Stimulated activated CD4-positive, alpha-beta T cell treated with anti-CD3 and anti-CD28 coated beads, TNF-alpha, amount 100 ng/mL, for 24 hours (primary cell): ENCODE data around the gene PPP1R15A.
"Not testable (repeated sequence)": the region's sequence is repeated elsewhere in the genome, so short reads cannot be mapped to it uniquely, and the experiment has no call there.

Experiments used
- DNase-seq, 3 experiments: peaks; one replicate each; pipeline ENCODE4 v3.0.0-alpha.2; 2020; ENCODE audit warnings: low read depth in 3 of 3

PPP1R15A gene

GRCh38 chr19:48872182-48872883 lies at the start of gene PPP1R15A:
TSS of gene PPP1R15A (plus strand) at chr19:48872421. CDS start at chr19:48873234, 813 bp downstream.
- peak; percentile 99 for DNase-seq

DNA sequence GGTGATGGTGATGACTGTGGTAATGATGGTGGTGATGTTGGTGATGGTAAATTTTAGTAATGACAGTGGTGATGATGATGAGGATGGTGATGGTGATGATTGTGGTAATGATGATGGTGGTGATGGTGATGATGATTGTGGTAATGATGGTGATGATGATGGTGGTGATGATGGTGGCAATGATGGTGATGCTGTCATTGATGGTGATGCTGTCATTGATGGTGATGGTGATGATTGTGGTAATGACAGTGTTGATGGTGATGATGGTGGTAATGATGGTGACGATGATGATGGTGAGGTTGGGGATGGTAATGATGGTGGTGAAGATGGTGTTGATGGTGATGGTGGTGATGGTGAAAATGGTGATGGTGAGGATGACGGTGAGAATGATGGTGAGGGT lies 49.7 kb upstream of the PPP1R15A start:
- no peak for DNase-seq

DNA sequence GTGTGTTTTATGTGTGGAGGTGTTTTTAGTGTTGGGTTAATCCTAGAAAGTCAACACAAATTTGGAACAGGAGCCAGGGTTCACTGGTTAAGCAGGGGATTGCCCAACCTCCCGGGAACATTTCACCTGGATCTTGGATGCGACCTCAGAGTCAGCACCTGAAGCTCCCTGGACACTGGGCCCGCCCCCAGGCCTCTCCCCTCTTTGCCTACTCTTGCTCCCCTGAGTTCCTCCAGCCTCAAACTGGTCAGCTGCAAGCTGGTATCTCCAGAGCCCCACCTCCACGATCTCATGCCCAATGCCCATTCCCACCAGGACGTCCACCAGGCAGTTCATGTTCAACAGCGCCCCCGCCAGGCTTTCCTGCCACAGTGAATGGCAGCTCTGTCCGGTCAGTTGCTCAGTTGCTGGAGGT lies 45.6 kb upstream of the PPP1R15A start:
- no peak for DNase-seq

DNA sequence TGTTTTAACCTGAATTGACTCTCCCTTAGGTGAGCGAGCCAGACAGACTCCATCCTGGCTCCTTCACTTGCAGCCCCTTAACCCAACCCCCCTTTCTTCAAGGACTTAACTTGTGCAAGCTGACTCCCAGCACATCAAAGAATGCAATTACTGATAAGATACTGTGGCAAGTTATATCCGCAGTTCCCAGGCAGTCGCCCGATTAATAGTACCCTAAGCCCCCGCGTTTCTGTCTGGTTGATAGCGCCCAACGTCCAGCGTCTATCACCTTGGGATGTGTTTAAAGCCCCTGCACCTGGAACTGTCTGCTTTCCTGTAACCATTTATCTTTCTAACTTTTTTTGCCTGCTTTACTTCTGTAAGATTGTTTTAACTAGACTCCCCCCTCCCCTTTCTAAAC lies 42.1 kb upstream of the PPP1R15A start:
- DNase-seq: no peak

DNA sequence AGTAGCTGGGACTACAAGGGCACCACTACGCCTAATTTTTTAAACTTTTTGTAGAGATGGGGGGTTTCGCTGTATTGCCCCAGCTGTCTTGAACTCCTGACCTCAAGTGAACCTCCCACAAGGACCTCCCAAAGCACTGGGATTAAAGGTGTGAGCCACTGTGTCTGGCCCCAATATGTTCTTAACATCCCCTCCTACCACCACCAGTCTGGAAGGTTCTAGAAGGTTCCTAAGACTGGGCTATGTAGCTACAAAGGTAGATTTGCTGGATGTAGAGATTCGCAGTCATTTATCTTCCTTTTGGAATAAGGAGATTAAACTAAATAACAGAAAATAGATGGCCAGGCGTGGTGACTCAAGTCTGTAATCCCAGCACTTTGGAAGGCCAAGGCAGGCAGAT lies 41.3 kb upstream of the PPP1R15A start:
- DNase-seq: no peak

DNA sequence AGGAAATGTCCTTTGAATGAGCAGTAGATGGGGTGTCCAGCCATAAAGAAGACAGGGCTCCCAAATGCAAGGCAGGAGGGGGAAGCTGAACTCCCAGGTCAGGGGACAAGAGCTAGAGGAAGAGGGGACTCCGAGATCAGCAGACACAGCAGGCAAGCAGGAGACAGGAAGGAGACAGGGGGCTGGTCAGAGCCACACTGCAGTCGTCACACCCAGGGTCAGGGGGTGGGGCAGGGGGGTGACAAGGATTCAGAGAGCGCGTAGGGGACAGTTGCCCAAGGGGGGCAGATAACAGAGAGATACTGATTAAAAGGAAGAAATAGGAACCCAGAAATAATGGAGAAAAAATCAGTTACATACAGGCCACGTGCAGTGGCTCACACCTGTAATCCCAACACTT lies 39.2 kb upstream of the PPP1R15A start:
- DNase-seq: no peak

DNA sequence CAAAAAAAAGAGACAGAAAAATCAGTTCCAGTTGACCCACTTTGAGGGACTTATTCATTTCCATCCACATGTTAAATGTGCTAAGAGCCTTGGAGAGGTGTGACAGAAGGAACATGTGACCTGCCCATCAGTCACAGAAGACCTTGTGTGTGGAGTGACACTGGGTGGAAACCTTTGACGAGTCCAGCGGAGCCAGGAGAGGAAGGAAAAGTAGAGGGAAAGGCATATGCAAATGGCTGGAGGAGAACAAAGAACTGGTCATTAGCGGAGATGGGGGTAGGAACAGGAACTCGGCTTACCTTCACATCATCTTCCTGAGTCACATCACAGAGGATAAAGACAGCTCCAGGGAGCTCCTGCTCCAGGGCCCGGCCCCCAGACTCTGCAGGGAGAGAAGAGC lies 38.2 kb upstream of the PPP1R15A start:
- DNase-seq: no peak

DNA sequence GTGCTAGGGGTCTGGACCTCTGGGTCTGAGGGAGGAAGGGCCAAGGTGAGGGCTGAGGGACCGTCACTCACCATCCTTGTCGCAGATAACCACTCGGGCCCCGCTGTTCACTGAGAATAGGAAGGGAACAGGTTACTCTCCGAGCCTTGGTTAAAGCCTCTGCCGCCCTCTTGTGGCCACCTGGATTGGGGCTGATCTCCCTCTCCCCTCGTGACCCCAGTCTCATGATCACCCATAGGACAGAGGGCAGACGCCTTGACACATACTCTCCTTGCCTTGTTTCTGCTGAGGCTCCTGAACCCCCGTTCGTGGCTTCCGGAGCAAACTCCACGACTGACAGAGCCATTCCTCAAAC lies 36.5 kb upstream of the PPP1R15A start:
- peak; percentile 79 to 94 (median 91) for DNase-seq

DNA sequence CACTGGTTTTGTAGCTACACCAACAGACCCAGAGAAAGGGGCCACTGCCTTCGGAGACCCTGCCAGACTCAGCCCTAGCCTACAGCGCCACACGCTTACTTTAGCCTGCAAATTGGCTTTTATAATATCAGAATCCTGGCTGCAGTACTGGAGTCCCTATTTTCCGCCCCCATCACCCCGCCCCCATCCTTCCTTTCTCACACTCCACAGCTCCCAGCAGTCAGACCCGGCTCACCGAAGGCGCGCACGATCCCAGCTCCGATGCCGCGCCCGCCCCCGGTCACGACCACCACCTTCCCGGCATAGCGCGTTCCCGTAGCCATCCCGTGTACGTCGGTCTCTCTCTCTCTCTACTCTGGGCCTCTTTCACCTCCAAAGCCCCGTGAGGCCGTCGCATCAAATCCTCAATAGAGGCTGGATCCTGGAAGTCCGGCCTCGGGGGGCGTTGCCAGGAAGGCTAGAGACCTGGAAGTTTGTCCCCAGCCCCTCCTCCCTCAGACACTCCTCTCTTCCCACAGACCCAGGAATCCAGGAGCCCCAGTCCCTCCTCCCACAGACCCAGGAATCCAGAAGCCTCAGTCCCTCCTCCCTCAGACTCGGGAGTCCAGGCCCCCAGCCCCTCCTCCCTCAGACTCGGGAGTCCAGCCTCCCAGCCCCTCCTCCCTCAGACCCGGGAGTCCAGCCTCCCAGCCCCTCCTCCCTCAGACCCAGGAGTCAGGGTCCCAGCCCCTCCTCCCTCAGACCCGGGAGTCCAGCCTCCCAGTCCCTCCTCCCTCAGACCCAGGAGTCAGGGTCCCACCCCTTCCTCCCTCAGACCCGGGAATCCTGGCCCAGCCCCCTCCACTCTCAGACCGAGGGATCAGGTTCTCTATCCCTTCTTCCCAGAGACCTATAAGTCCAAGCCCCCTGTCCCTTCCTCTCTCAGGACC lies 35.9 kb upstream of the PPP1R15A start, which contains the start of gene HSD17B14:
Gene HSD17B14 (minus strand): TSS at position 403 of the 929 bp plus-strand sequence. CDS start 80 bp downstream, at position 323.
- DNase-seq: no peak

DNA sequence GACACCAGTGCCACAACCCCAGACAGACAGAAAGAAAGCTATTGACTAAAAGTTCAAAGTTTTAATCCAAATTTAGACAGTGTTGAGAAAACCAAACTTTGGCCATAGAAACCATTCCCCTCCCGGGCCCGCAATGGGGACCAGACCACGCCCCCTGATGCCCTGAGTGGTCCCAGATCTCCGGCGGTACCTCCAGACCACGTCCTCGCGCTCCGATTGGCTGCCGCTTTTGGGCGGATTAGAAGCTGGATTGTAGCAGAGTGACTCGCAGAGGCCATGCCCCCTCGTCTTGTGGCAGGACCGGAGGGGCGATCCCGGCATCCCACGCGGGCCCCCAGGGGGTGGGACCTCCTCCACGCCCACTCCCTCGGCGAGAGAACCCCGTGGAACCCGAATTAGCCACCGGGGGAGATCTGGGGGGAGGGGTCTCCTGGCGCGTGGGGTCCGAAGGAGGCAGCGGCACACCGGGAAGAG lies 35.1 kb upstream of the PPP1R15A start:
- DNase-seq: peak; percentile 58 to 80 (median 65)

- DNase-seq: no peak
Observed at GRCh38 chr19:48837687-48838086, 34.5 kb upstream of the PPP1R15A start.

- no peak for DNase-seq
Observed at GRCh38 chr19:48841047-48841446, 31.2 kb upstream of the PPP1R15A start.

DNA sequence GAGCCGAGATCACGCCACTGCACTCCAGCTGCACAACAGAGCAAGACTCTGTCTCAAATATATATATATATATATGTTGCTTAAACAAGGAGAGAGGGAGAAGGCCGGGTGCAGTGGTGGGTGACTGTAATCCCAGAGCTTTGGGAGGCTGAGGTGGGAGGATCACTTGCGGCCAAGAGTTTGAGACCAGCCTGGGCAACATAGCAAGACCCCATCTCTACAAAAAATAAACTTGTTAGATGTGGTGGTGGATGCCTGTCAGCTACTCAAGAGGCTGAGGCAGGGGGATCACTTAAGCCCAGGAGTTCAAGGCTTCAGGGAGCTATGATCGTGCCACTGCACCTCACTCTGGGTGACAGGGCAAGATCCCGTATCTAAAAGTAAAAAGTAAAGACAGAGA lies 30.6 kb upstream of the PPP1R15A start:
- no peak for DNase-seq

DNA sequence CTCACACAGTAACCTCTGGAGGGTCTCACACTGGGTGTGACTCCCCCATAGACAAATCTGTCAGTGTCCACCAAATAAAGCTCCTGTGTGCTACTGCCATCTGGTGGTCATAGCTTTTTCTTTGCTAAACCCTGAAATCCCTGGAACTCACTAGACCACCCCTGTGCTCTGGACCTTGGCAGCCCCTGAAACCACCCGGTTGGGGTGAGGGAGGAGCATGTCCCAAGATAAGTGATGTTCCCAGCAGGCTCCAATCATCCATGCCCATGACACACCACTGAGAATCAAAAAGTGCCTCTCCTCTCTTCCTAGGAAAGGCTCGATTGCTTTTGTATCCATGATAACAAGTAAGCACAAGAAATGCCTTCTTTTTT lies 29.4 kb upstream of the PPP1R15A start:
- peak in 2 of 3 experiments; percentile 12 to 31 for DNase-seq

DNA sequence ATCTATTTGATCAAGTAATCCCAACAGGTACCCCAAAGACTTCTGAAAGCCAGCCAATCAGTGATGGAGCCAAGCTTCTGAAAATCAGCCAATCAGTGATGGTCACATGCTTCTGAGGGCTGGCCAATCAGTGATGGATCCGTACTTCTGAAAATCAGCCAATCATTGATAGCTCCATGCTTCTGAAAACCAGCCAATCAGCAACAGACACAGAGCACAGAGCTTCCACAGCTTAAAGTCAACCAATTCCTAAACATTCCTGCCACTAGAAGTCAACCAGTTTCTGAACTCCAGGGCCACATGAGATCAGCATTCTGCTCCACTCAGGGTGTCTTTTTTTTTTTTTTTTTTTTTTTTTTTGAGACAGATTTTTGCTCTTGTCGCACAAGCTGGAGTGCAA lies 27.7 kb upstream of the PPP1R15A start:
- no peak for DNase-seq

DNA sequence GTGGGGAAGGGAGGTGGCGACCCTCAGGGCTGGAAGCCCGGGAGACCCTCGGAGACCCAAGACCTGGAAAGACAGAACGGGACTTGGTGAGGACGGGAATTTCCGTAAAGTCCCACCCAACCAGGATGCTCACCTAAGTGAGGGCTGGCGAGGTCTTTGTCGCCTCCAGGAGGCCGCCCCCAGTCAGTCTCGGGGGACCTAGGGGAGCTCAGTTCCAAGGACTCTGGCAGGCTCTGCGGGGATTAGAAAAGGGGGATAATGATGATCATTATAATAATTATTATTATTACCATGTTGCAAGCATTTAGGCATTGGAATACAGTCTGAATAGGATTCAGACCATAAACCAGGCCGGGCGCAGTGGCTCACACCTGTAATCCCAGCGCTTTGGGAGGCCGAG lies 26.8 kb upstream of the PPP1R15A start:
- DNase-seq: no peak

DNA sequence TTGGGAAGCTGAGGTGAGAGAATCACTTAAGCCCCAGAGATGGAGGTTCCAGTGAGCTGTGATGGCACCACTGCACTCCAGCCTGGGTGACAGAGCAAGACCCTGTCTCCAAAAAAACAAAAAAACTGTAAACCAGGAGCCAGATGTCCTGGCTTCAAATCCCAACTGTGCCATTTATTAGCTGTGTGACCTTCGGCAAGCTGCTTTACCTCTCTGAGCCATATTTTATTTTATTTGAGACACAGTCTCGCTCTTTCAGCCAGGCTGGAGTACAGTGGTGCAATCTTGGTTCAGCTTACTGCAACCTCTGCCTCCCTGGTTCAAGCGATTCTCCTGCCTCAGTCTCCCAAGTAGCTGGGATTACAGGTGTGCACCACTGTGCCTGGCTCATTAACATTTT lies 25.6 kb upstream of the PPP1R15A start:
- DNase-seq: not testable (repeated sequence)

DNA sequence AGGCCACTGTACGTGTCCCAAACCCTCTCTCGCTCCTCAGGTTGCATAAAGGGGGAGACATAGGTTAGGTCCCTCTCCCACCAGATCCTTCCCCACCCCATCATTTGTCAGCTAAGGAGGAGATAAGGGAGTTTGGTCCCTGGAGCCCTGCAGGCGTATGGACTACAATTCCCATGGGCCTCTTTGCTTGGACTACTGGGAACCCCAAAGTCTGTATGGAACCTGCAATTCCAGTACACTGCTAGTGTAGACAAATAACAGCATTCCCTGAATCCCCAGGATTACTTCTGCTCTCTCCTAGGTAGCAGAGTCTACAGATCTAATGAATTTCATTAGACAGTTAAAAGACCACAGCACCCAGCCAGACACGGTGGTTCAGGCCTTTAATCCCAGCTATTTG lies 19.9 kb upstream of the PPP1R15A start:
- DNase-seq: no peak

DNA sequence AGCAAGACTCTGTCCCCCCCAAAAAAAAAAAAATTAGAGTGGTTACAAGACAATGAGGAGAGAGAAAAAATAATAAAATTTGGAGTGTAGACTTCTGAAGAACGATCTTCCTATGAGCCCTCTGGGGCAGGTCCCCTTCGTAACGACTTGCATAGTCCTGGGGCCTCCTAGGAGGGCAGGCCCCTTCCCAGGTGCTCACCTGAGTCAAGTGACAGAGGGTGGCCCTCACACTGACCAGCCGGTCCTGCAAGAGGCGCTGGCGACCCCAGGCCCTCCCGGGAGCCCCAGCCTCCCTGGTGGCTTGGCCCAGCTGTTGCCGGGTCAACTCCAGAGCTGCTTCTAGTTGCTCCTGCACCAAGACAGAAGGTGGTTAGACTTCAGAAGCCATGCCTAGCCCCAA lies 18.7 kb upstream of the PPP1R15A start:
- DNase-seq: no peak

DNA sequence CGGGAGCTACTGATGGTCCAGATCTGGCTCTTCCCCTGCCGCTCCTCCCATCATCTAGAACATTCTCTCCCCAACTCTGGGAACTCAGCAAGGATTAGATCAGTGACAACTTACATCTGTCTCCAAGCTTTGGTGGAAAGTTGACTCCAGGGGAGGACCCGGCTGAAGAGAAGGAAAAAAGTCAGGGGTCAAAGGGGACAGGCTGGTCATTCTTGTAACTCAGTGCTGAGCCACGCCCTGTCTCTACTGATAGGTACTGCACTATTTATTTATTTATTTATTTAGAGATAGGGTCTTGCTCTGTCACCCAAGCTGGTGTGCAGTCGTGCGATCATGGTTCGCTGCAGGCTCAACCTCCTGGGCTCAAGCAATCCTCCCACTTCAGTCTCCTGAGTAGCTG lies 18.1 kb upstream of the PPP1R15A start:
- no peak for DNase-seq

DNA sequence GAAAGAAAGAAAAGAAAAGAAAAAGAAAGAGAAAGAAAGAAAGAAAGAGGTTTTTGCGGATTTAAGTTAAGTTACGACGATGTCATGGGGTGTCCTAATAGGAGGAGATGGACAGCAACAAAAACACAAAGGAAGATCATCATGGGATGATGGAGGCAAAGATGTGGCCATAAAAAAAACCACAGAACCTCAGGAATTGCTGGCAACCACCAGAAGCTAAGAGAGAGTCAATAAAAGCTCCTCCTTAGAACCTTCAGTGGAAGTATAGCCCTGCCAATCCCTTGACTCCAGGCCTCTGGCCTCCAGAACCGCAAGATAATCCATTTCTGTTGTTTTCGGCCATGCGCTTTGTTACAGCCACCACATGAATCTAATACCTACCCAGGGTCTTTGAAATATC lies 15.3 kb upstream of the PPP1R15A start:
- no peak for DNase-seq

- peak; percentile 55 to 86 (median 70) for DNase-seq
Observed at GRCh38 chr19:48858984-48859710, 13.1 kb upstream of the PPP1R15A start.
